ENCODE measurements around the gene MLLT6.

The MLLT6 gene

GRCh38 chr17:38715216-38715943 lies 10.3 kb downstream of the MLLT6 start:
- TF ChIP-seq CTCF (conservative IDR thresholded peaks at IDR 0.05; ENCODE audit: low read length), result no peak
- no peak for DNase-seq (ENCODE audit: low read depth)

GRCh38 chr17:38716368-38717005 lies 11.4 kb downstream of the MLLT6 start:
- no peak for DNase-seq (ENCODE audit: low read depth)
- H3K4me3 ChIP-seq (ENCODE audit: low read length), result no peak overlapping the region
- TF ChIP-seq CTCF (conservative IDR thresholded peaks at IDR 0.05; ENCODE audit: low read length), result no peak

More at GRCh38 chr17:38715216-38715943, 10.3 kb downstream of the MLLT6 start:
- no peak overlapping the region for H3K4me3 ChIP-seq (ENCODE audit: low read length)

- no peak overlapping the region for H3K4me3 ChIP-seq (ENCODE audit: low read length)
- no peak for DNase-seq (ENCODE audit: low read depth)
- no peak for TF ChIP-seq CTCF (conservative IDR thresholded peaks at IDR 0.05; ENCODE audit: low read length)
These were observed 12.2 kb downstream of the MLLT6 start for GRCh38 chr17:38717139-38717745.

GRCh38 chr17:38719289-38719942 lies 14.3 kb downstream of the MLLT6 start:
- TF ChIP-seq CTCF (conservative IDR thresholded peaks at IDR 0.05; ENCODE audit: low read length), result no peak
- no peak overlapping the region for H3K4me3 ChIP-seq (ENCODE audit: low read length)
- no peak for DNase-seq (ENCODE audit: low read depth)

GRCh38 chr17:38719943-38720641 lies 15.0 kb downstream of the MLLT6 start:
- no peak for DNase-seq (ENCODE audit: low read depth)
- no peak for TF ChIP-seq CTCF (conservative IDR thresholded peaks at IDR 0.05; ENCODE audit: low read length)
- H3K4me3 ChIP-seq (ENCODE audit: low read length), result no peak overlapping the region

GRCh38 chr17:38720941-38721340 lies 15.9 kb downstream of the MLLT6 start:
- no peak for TF ChIP-seq CTCF (conservative IDR thresholded peaks at IDR 0.05; ENCODE audit: low read length)
- H3K4me3 ChIP-seq (ENCODE audit: low read length), result no peak overlapping the region
- DNase-seq (ENCODE audit: low read depth), result no peak

Measured in AG10803 (cell line).